GM19099 (cell line): ENCODE results near the gene NUMA1.

Experiments
- POLR2A ChIP-seq: IDR thresholded peaks from 3 replicates; pipeline ENCODE4 v1.6.1; 2011; ENCODE audit warnings: low read depth; ENCODE audit not compliant: insufficient read length; ENCODE audit errors: extremely low read depth

Gene NUMA1

DNA sequence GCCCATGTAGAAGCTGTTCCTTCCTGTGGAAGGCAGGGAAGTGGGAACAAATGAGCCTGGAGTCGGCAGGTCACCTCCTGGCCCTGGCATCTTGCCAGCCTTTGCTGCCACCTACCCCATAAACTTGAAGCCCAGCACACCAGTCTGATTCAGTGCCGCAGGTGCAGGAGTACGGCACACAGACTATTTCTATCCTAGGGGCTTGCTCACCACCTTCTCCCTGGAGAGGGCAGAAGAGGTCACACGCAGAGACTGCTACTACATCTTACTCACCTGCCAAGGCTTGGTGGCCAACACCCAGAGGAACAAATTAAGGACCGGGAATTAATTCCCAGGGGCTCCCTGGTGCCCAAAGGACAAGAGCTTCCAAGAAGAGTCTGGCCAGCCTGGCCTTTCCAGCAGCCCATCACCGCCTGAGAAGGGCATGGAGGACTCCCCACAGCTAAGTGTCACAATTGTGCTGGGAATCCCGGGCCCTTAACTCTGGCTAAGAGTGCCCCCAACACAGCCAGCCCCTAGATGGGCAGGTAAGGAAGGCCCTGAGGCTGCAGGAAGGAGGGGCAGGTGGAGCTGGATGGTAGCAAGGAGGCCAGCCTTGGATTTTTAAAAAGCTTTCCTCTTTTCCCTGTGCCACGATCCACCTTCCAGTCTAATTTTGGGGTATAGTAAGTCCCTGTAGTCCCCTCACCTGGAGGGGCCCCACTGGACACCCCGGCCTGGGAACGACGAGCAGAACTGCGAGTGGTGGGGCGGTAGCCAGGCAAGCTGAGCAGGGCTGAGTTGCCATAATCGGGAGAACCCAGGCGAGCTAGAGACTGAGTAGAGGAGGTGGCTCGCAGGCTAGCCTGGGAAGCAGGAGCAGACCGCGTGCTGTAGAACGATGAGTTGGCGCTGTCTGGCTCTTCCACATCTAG is 74.7 kb downstream of the NUMA1 start:
- TF ChIP-seq POLR2A: peak; percentile 28

GRCh38 chr11:72004515-72005346 is 75.6 kb downstream of the NUMA1 start:
- no peak for TF ChIP-seq POLR2A

DNA sequence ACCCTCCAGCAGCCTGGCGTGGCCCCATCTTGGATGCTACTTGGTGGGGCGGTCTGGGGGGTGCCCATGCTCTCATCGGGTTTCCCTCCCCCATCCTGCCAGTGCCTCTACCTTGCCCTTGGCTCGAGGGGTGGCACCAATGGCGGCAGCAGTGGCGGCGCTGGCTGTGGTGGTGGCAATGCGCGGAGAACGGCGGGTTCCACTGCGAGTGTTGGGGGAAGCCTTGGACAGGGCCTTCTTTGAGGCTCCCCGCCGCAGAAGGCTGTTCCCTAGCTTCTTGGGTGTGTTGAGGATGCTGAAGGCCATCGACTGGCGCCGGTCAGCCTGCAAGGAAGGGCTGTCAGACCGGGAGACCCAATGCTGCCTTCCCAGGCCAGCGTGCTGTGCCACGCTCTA is 76.6 kb downstream of the NUMA1 start:
- TF ChIP-seq POLR2A: peak; percentile 14

DNA sequence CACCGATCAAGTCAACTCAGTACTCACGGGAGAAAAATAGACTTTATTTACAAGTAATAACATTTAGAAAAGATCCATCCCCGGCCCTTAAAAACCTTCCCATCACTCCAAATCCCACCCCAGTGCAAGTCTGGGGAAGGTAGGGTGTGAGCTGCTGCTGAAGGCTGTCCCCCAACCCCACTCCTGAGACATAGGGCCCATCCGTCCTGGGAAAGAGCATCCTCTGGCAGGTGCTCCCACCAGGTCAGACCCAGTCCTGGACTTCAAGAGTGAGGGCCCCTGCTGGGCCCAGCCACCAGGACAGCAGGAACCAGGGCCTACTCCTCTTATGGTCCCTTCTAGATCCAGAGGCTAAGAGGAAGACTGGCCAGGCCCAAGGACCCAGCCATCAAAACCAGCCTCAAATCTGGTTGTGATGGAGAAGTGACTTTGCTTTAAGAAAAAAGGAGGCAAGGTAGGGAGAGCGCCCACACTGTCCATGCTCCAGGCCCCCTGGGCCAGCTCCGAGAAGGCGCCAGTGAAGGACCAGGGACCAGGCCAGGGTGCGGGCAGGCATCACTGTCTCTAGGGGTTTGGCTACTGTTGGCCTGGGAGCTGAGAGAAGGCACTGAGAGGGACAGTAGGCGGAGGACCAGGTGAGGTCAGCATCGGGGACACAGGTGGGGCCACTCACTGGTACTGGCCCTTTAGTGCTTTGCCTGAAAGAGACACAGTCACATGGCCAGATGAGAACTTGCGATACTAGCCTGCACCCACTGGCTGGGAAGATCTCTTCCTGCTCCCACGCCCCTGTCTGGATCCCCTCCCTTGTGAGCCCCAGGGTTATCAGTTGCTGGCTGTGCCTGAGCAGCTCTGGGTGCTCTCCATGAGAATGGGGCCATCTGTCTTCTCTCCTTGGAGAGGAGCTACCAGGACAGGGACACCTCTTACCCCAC is 77.2 kb downstream of the NUMA1 start:
- no peak for TF ChIP-seq POLR2A

DNA sequence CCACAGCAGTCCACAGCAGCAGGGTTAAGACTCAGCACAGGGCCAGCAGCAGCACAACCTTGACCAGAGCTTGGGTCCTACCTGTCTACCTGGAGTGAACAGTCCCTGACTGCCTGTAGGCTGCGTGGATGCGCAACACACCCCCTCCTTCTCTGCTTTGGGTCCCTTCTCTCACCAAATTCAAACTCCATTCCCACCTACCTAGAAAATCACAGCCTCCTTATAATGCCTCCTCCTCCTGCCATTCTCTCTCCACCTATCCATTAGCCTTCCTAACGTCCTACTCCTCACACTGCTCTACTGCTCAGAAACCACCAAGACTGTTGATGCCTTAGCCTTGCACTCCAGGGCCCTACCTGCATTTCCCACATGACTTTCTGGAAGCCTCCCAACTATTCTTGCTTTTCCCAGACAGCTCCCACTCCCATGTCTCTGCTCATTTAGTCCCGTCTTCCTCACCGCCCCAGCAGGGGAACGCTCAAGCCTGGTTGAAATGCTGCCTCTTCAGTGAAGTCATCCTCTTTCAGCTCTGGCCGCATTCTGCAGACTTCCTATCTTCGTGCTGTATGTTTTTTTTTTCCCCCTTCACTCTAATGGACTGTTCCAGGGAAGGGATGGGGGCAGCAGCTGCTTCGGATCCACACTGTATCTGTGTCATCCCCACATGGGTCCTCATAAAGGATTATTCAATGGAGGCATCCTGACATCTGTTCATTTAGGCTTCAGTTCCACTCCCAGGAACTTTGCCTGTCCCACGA is 78.3 kb downstream of the NUMA1 start:
- TF ChIP-seq POLR2A: no peak

DNA sequence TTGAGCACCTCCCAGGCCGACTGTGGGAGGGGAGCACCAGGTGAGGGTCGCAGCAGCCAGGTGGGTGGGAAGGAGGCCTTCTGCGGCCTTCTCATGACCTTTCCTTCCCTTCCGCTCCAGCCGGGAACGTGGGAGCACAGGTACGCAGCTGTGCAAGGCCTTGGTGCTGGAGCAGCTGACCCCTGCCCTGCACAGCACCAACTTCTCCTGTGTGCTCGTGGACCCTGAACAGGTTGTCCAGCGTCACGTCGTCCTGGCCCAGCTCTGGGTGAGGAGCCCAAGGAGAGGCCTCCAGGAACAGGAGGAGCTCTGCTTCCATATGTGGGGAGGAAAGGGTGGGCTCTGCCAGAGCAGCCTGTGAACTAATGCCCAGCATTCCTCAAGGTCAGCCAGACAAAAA is 79.1 kb downstream of the NUMA1 start:
- no peak for TF ChIP-seq POLR2A

GRCh38 chr11:72000202-72000867 is 80.0 kb downstream of the NUMA1 start:
- TF ChIP-seq POLR2A: no peak

GRCh38 chr11:71999798-72000197 is 80.5 kb downstream of the NUMA1 start:
- TF ChIP-seq POLR2A: no peak

DNA sequence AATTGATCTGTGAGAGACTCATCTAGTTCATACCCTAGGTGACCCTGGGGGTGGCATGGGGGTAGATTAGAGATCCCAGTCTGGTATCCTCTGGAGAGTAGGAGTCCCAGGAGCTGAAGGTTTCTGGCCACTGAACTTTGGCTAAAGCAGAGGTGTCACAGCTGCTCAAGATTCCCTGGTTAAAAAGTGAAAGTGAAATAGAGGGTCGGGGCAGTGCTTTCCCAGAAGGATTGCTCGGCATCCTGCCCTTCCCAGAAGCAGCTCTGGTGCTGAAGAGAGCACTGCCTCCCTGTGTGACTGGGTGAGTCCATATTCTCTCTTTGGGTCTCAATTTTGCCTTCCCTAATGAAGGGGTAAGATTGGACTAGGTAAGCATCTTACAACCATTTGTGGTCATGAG is 81.0 kb downstream of the NUMA1 start:
- no peak for TF ChIP-seq POLR2A

GRCh38 chr11:71998649-71999310 is 81.6 kb downstream of the NUMA1 start, which contains the start of gene IL18BP:
IL18BP (plus strand) TSS chr11:71998909; CDS start chr11:71999985, 1,076 bp downstream.
- TF ChIP-seq POLR2A: no peak

- TF ChIP-seq POLR2A: no peak
These were observed 82.3 kb downstream of the NUMA1 start for GRCh38 chr11:71998061-71998460.

GRCh38 chr11:71997594-71997993 is 82.7 kb downstream of the NUMA1 start:
- no peak for TF ChIP-seq POLR2A

DNA sequence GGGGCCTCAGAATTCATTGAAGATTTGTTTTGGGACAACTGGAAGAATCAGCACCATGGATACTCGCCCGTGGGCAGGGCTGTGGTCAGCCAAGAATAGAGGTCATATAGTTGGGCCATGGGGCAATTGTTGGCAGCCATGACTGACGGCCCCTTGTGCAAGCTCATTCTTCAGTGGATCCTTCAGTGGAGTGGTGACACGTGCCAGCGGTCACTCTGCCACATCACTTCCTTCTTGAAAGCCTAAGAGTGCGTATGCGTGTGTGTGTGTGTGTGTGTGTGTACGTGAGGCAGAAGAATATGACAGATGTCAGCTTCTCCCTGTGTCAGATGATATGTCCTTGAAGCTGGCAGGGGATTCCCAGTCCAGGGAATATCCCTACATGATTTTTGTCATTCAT is 83.4 kb downstream of the NUMA1 start:
- no peak for TF ChIP-seq POLR2A
